Brain microvascular endothelial cell (primary cell): ENCODE measurements around the gene SEPSECS.

Experiments used
- DNase-seq: peaks from one replicate; pipeline ENCODE4 v3.0.0-alpha.2; 2020
- H3K27ac ChIP-seq: fragments of 250-450 bp; sonication (Bioruptor Pico); 2 replicates; pipeline ENCODE4 v1.5.1; 2020; ENCODE audit warnings: mild to moderate bottlenecking, moderate library complexity
- H3K27me3 ChIP-seq: fragments of 250-450 bp; sonication (Bioruptor Pico); replicated peaks from 2 replicates; pipeline ENCODE4 v1.5.1; 2020; ENCODE audit warnings: mild to moderate bottlenecking
- H3K36me3 ChIP-seq: fragments of 250-450 bp; sonication (Bioruptor Pico); replicated peaks from 2 replicates; pipeline ENCODE4 v1.5.1; 2020; ENCODE audit warnings: mild to moderate bottlenecking
- H3K4me3 ChIP-seq: 2 replicates; pipeline ENCODE4 v1.5.1; 2011; ENCODE audit warnings: low read depth, mild to moderate bottlenecking, control low read depth, low read length, moderate library complexity
- CTCF ChIP-seq: IDR thresholded peaks from 2 replicates; pipeline ENCODE4 v1.5.1; 2011; ENCODE audit warnings: low read depth, mild to moderate bottlenecking, moderate library complexity, low read length, control low read depth, inconsistent platforms; ENCODE audit errors: missing control alignments
- in situ Hi-C: cut with HindIII; loops from 2 replicates; pipeline ENCODE4 v1.10.0; 2017; ENCODE audit warnings: low sequenced_read_pairs, low pct_ligation_motif_present

SEPSECS gene

GRCh38 chr4:25107827-25108516, 52.3 kb downstream of the SEPSECS start:
- Histone ChIP-seq H3K27ac (no peak overlapping the region), H3K27me3 (peaks cover 2% of the 10 kb centered on the region), H3K4me3 (no peak overlapping the region), H3K36me3 (no peaks in the 10 kb centered on the region)
- DNase-seq, result no peak
- TF ChIP-seq CTCF, result no peak
- in situ Hi-C loops, result no loop called here

GRCh38 chr4:25106363-25107151, 53.7 kb downstream of the SEPSECS start:
- Histone ChIP-seq H3K27ac (no peak overlapping the region), H3K36me3 (no peaks in the 10 kb centered on the region), H3K4me3 (no peak overlapping the region), H3K27me3 (peaks cover 2% of the 10 kb centered on the region)
- no peak for TF ChIP-seq CTCF
- in situ Hi-C loops, result no loop called here
- no peak for DNase-seq

- in situ Hi-C loops, result no loop called here
- no peak for TF ChIP-seq CTCF
These were observed 55.7 kb downstream of the SEPSECS start for GRCh38 chr4:25104591-25104990.

GRCh38 chr4:25103418-25103817, 56.8 kb downstream of the SEPSECS start:
- TF ChIP-seq CTCF, result no peak
- Histone ChIP-seq H3K36me3 (no peaks in the 10 kb centered on the region), H3K27me3 (peaks cover 2% of the 10 kb centered on the region), H3K4me3 (no peak overlapping the region), H3K27ac (no peak overlapping the region)
- DNase-seq, result no peak
- in situ Hi-C loops, result no loop called here

More at GRCh38 chr4:25104591-25104990, 55.7 kb downstream of the SEPSECS start:
- H3K36me3 ChIP-seq, result no peaks in the 10 kb centered on the region
- no peak for DNase-seq
- H3K27ac ChIP-seq, result no peak overlapping the region
- no peak overlapping the region for H3K4me3 ChIP-seq
- H3K27me3 ChIP-seq, result peaks cover 2% of the 10 kb centered on the region

- Histone ChIP-seq H3K4me3 (no peak overlapping the region), H3K36me3 (no peaks in the 10 kb centered on the region), H3K27me3 (peaks cover 2% of the 10 kb centered on the region), H3K27ac (no peak overlapping the region)
- TF ChIP-seq CTCF, result no peak
- no peak for DNase-seq
- in situ Hi-C loops, result no loop called here
These were observed 58.4 kb downstream of the SEPSECS start for GRCh38 chr4:25101836-25102235.
